ENCODE data around the gene NAALADL1. TPM values are rescaled to one million over a fixed set of nuclear protein-coding genes. Genes with fewer than 3 reads are reported as not detected.

NAALADL1 gene
- total RNA-seq, 2 donors from 2014 or later = 2.2 to 4.5 TPM

GRCh38 chr11:65036931-65037330, 21.4 kb downstream of the NAALADL1 start:
- 92 to 94% methylated on average over 2 to 6 of the region's 6 CpGs for WGBS, 2 experiments (ENCODE audit: insufficient coverage in 1 of 2, insufficient read length in 1 of 2)
- Histone ChIP-seq H3K27ac (ENCODE audit: low read depth, low read length) (no peak overlapping the region), H3K9ac (ENCODE audit: extremely low read depth, low read length, poor library complexity, severe bottlenecking) (no peak overlapping the region), H3K9me3 (ENCODE audit: control insufficient read depth, low read length) (no peaks in the 10 kb centered on the region), H3K4me3 (ENCODE audit: low read length) (no peak overlapping the region), H3K36me3 (ENCODE audit: control insufficient read depth, insufficient read depth, low read length) (peaks cover 5% of the 10 kb centered on the region), H3K27me3 (ENCODE audit: control insufficient read depth, insufficient read depth, low read length, poor library complexity, severe bottlenecking) (no peaks in the 10 kb centered on the region), H3K4me1 (ENCODE audit: control insufficient read depth, insufficient read depth, low read length) (no peaks in the 10 kb centered on the region)
- no peak overlapping the region for H3K27ac Mint-ChIP-seq
- DNase-seq = no peak
- TF ChIP-seq, protein P1, sequence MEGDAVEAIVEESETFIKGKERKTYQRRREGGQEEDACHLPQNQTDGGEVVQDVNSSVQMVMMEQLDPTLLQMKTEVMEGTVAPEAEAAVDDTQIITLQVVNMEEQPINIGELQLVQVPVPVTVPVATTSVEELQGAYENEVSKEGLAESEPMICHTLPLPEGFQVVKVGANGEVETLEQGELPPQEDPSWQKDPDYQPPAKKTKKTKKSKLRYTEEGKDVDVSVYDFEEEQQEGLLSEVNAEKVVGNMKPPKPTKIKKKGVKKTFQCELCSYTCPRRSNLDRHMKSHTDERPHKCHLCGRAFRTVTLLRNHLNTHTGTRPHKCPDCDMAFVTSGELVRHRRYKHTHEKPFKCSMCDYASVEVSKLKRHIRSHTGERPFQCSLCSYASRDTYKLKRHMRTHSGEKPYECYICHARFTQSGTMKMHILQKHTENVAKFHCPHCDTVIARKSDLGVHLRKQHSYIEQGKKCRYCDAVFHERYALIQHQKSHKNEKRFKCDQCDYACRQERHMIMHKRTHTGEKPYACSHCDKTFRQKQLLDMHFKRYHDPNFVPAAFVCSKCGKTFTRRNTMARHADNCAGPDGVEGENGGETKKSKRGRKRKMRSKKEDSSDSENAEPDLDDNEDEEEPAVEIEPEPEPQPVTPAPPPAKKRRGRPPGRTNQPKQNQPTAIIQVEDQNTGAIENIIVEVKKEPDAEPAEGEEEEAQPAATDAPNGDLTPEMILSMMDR (conservative IDR thresholded peaks at IDR 0.05) = no peak
- H3K36me3 Mint-ChIP-seq (ENCODE audit: low read depth) = peaks cover 22% of the 10 kb centered on the region
- H3K4me3 Mint-ChIP-seq = no peak overlapping the region
- peaks cover 2% of the 10 kb centered on the region for H3K4me1 Mint-ChIP-seq
- H3K9me3 Mint-ChIP-seq = no peaks in the 10 kb centered on the region
- no peaks in the 10 kb centered on the region for H3K27me3 Mint-ChIP-seq (ENCODE audit: insufficient read depth)

- no peak overlapping the region for H3K9ac ChIP-seq (ENCODE audit: extremely low read depth, low read length, poor library complexity, severe bottlenecking)
- Mint-ChIP-seq H3K9me3 (no peaks in the 10 kb centered on the region), H3K4me1 (peaks cover 1% of the 10 kb centered on the region), H3K4me3 (no peak overlapping the region), H3K36me3 (ENCODE audit: low read depth) (peaks cover 22% of the 10 kb centered on the region), H3K27me3 (ENCODE audit: insufficient read depth) (no peaks in the 10 kb centered on the region), H3K27ac (no peak overlapping the region)
- no peaks in the 10 kb centered on the region for H3K27me3 ChIP-seq (ENCODE audit: control insufficient read depth, insufficient read depth, low read length, poor library complexity, severe bottlenecking)
- no peak overlapping the region for H3K27ac ChIP-seq (ENCODE audit: low read depth, low read length)
- 92 to 95% methylated on average over 8 to 11 of the region's 11 CpGs for WGBS, 2 experiments (ENCODE audit: insufficient coverage in 1 of 2, insufficient read length in 1 of 2)
- TF ChIP-seq, protein P1 (conservative IDR thresholded peaks at IDR 0.05) = no peak
- no peak overlapping the region for H3K4me3 ChIP-seq (ENCODE audit: low read length)
- DNase-seq = no peak
- peaks cover 5% of the 10 kb centered on the region for H3K36me3 ChIP-seq (ENCODE audit: control insufficient read depth, insufficient read depth, low read length)
- H3K4me1 ChIP-seq (ENCODE audit: control insufficient read depth, insufficient read depth, low read length) = no peaks in the 10 kb centered on the region
- H3K9me3 ChIP-seq (ENCODE audit: control insufficient read depth, low read length) = no peaks in the 10 kb centered on the region
These were observed 22.8 kb downstream of the NAALADL1 start for GRCh38 chr11:65035579-65035978.

GRCh38 chr11:65034423-65034822, 23.9 kb downstream of the NAALADL1 start:
- no peak overlapping the region for H3K27ac ChIP-seq (ENCODE audit: low read depth, low read length)
- no peaks in the 10 kb centered on the region for H3K4me1 ChIP-seq (ENCODE audit: control insufficient read depth, insufficient read depth, low read length)
- TF ChIP-seq, protein P1 (conservative IDR thresholded peaks at IDR 0.05) = no peak
- no peaks in the 10 kb centered on the region for H3K9me3 ChIP-seq (ENCODE audit: control insufficient read depth, low read length)
- Mint-ChIP-seq H3K9me3 (no peaks in the 10 kb centered on the region), H3K27me3 (ENCODE audit: insufficient read depth) (no peaks in the 10 kb centered on the region), H3K4me1 (no peaks in the 10 kb centered on the region), H3K27ac (no peak overlapping the region), H3K36me3 (ENCODE audit: low read depth) (peaks cover 22% of the 10 kb centered on the region), H3K4me3 (no peak overlapping the region)
- H3K36me3 ChIP-seq (ENCODE audit: control insufficient read depth, insufficient read depth, low read length) = peaks cover 5% of the 10 kb centered on the region
- no peak for DNase-seq
- 91 to 100% methylated on average over 2 of the region's 2 CpGs for WGBS, 2 experiments (ENCODE audit: insufficient coverage in 1 of 2, insufficient read length in 1 of 2)
- H3K4me3 ChIP-seq (ENCODE audit: low read length) = no peak overlapping the region
- H3K27me3 ChIP-seq (ENCODE audit: control insufficient read depth, insufficient read depth, low read length, poor library complexity, severe bottlenecking) = no peaks in the 10 kb centered on the region
- no peak overlapping the region for H3K9ac ChIP-seq (ENCODE audit: extremely low read depth, low read length, poor library complexity, severe bottlenecking)

Data from endodermal cell (in vitro differentiated cells).